ENCODE measurements around the gene RSRC1. TPM values are rescaled to one million over a fixed set of nuclear protein-coding genes. Genes with fewer than 3 reads are reported as not detected.
"Not testable (repeated sequence)": the region's sequence is repeated elsewhere in the genome, so short reads cannot be mapped to it uniquely, and the experiment has no call there.

Gene RSRC1
- total RNA-seq, 2 experiments from 2014 or later = 37.8 to 38.2 TPM

DNA sequence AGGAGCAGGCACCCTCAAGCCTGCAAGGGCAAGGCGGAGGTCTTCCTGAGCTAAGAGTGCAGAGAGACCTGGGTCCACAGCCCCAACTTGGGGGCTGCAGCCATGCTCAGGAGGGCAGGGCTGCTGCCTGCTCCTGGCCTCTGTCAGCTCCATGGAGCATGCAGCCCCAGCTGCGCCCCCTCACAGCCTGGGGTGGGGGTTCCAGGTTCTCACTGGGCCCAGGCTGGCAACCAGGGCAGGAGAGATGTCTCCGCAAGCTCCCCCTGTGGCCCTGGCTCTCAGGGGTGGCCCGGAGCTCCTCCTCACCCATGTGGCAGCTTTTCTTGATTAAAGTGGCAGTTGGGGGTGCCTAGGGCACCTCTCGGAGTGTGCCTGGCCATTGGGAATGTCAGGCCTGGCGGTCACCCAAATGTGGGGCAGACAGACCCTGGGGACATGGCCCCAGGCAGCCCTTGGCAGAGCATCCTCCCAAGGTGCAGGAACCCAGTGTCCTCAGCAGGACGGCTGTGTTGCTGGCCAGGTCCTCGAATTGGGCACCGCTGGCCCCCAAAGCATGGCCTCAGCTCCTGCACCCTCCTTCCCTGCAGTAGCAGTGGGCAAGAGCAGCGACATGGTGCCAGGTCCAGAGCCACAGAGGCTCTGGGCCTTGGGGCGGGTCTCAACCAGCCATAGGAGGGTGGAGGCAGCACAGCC lies 251.0 kb downstream of the RSRC1 start:
- POLR2A ChIA-PET = no interaction called here

DNA sequence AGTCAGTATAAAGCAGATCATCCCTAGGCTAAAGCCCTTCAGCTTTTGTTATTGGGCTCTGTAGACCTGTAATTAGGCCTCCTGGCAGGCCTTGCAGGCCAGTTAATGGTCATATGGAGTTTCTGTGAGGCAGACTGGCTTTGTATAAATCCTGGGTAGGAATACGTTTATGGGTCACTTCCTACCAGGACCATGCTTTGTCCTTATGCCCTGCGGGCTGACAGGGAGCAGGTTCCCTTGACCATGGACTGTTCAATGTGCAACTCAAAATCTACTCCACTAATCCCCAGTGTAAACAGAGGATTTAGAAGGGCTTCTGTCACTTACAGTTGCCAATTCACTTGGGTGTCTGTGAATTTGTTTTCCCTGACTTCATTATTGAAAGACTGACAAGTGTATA lies 258.4 kb downstream of the RSRC1 start:
- CTCF ChIA-PET = no interaction called here
- POLR2A ChIA-PET = no interaction called here

More for the DNA sequence above, 251.0 kb downstream of the RSRC1 start:
- CTCF ChIA-PET = no interaction called here

DNA sequence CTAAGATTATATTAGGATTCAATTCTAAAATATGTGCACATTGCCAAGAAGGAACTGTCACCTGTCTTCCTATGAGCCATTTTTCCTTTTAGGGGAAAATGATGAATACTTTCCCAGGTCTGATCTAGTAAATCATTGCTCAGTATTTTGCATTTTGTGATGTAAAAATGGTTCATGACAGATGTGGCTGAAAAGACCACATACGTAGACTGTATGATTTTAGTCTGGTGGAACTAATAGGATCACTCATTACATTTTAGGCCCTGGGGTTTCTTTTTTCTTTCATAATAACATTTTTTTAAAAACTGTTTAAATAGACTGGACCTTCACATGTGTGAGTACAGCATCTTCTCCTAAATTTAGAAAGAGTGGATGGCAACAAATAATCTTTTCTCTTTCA lies 259.4 kb downstream of the RSRC1 start:
- ChIA-PET POLR2A (no interaction called here), CTCF (no interaction called here)

DNA sequence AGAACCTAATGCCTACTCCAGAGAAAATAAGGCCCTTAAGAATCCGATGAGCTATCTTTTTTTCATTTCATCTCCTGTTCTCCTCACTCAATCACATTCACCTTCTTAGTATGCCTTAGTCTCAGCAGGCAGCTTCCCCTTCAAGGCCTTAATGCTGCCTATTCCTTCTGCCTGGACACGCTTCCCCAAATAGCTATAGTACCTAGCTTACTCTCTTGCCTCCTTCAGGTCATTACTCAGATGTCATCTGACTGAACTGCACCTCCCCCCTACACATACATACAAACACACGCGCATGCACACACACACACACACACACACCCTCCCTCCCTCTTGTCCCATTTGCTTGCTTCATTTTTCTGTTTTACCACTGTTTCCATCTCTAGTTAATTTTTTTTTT lies 269.6 kb downstream of the RSRC1 start:
- CTCF ChIA-PET = no interaction called here
- POLR2A ChIA-PET = no interaction called here

DNA sequence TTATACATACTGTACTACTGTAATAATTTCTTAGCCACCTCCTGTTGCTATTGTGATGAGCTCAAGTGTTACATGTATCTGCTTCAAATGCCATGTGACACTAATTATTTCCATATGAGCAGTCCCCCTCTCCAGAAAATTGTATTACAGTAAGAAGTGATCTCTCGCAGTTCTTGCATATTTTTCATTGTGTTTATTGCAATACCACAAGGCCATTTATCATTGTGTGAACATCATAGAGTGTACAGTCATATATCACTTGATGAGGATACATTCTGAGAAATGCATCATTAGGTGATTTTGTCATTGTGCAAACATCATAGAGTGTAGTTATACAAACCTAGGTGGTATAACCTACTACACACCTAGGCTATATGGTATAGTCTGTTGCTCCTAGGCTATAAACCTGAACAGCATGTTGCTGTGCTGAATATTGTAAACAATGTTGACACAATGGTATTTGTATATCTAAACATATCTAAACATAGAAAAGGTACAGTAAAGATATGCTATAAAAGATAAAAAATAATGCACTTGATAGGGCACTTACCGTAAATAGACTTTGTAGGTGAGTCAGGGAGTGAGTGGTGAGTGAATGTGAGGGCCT lies 271.5 kb downstream of the RSRC1 start:
- POLR2A ChIA-PET = no interaction called here

DNA sequence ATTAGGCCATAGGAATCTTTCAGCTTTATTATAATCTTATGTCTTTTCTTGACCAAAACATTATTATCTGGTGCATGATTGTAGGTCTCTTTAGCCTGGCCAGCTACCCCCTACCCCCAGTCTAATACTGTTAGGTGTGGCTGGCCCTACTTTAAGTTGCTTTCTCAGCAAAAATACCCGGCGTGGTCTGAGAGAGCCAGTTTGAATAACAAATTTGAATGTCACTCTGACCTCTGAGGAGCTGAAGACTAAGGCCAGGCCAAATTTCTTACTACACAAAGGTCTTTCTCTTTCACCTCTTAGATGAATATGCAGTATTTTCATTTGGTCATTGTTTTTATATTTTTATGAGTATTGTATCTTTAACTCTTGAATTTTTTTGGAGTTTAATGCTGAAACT lies 272.6 kb downstream of the RSRC1 start:
- CTCF ChIA-PET = no interaction called here

More for the DNA sequence above, 271.5 kb downstream of the RSRC1 start:
- CTCF ChIA-PET = no interaction called here

DNA sequence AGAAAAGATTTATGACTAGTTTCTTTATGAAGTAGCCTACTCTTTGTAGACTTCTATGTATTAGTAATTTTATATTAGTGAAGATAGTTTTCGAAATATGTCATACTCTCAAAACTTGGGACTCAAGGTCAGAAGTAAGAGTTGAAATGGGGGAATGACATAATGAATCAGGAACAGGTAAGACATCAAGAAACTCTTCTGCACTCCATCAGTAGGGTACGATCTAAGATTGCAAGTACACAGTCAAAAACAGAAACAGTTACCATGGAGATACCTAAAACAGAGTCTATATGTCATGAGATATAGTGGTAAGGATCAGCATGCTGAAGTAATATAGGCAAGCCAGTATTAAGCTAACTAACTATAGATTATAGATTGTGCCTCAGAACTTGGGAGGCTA lies 274.1 kb downstream of the RSRC1 start:
- POLR2A ChIA-PET = no interaction called here
- CTCF ChIA-PET = no interaction called here

More for the DNA sequence above, 272.6 kb downstream of the RSRC1 start:
- POLR2A ChIA-PET = no interaction called here

- ChIA-PET POLR2A (no interaction called here), CTCF (no interaction called here)
Observed at GRCh38 chr3:158395421-158395820, 285.5 kb downstream of the RSRC1 start.

DNA sequence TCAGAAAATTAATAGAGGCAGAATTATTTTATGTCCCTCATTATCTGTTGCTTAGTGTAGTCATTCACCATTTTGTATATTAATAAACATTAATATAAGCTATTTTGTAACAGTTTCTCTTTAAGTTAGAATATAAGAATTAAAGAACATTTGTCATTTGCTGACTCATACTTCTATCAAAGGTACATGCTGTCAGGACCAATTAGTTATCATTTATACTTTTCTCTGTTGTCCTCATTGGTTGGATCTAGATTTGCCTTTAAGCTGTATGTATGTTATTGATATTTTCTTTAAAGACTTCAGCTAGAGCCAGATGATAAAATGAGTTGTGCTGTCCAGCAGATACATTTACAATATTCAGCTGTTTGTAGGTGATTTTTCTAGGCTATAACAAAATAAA lies 292.7 kb downstream of the RSRC1 start:
- ChIA-PET CTCF (no interaction called here), POLR2A (no interaction called here)

- CTCF ChIA-PET = no interaction called here
Observed at GRCh38 chr3:158403013-158403412, 293.1 kb downstream of the RSRC1 start.

DNA sequence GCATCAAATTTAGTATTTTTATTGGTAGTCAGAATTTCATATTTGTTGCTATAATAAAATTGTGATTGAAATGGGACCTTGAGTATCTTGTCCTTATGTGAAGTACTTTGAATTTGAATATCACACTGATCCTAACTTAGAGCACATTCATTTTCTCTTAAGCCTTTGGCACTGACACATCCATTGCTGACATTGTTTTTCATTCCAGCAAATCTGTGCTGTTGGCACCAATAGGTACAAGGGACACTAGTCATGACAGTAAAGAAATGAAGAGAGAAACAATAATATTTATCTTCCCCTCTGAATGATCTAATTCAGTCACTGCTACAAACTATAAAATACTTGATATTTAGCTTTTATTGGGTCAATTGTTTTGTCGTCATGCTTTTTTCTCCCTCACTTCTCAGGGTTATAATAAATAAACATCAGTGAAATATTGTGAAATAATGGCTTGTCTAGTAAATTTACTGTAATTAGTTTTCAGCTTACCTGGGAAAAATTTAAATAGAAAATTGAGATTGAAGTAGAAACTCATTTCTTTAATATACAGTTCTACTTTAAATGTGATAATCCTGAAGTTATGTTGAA lies 294.3 kb downstream of the RSRC1 start:
- ChIA-PET POLR2A (no interaction called here), CTCF (no interaction called here)

More at GRCh38 chr3:158403013-158403412, 293.1 kb downstream of the RSRC1 start:
- POLR2A ChIA-PET = no interaction called here

GRCh38 chr3:158405507-158405906 lies 295.6 kb downstream of the RSRC1 start:
- ChIA-PET POLR2A (no interaction called here), CTCF (no interaction called here)

DNA sequence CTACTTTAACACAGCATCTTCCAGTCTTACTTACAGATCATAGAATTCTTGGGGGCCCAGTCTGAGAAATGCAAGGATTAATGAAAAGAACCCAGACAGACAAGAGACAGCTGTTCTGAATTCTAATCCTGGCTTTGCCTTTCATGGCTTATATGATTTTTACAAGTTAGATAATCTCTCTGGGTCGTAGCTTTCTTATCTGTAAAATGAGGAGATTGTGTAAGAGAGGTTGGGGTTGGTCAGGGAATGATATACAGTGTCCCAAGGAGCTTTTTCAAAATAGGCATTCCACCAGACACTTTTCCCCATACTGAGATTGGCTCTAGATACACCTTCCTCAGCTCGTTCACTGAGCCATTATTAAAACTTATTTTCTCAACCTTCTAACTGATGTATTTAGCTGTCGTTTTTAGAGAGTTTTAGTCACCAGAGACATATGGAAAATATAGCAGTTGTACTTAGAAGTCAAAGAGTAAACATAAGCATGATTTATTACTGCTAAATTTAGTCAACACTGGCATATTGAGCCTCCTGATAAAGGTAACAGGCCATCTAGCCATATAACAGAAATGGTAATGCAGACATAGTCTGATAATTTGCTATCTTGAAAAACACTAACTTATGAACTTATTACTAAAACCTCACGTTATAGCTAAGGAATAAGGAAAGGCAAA lies 298.1 kb downstream of the RSRC1 start:
- POLR2A ChIA-PET = no interaction called here
- CTCF ChIA-PET = no interaction called here

GRCh38 chr3:158408518-158408897 lies 298.6 kb downstream of the RSRC1 start:
- POLR2A ChIA-PET = not testable (repeated sequence)

GRCh38 chr3:158418035-158418434 lies 308.1 kb downstream of the RSRC1 start:
- CTCF ChIA-PET = no interaction called here
- POLR2A ChIA-PET = no interaction called here

More at GRCh38 chr3:158408518-158408897, 298.6 kb downstream of the RSRC1 start:
- CTCF ChIA-PET = not testable (repeated sequence)

DNA sequence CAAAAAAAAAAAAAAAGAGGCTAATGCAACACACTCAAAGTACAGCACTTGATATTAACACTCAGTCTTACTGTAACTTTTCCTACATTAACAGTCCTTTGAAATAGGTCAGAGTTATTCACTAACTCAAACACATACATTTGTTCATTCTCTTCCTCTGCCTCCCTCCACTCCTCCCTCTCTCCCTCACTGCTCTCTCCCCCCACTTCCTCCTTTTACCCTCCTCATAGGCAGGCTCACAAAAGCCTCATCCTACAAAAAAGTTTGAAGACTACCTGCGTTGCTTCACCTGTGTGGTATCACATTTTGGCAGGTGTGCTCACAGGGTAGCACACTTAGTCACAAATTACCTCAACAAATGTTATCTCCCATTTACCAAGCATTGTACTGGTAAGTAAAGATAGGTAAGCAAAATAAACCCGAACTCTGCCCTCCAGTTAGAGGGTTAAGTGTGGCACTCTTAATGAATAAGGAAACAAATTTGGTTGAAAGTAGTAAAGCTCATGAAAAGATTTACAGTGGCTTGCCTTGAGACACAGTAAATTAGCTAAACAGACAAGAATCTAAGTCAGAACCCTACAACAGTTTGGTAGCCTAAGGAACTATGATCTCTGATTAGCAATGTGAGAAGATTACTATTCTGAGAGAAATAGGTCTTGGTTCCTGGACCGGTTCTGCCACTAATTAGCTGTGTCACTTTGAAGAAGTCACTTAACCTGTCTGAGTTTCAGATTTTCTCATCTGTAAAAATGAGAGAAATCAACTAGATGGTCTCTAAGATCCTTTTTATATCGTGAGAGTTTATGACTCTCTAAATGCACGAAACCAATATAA lies 310.1 kb downstream of the RSRC1 start:
- POLR2A ChIA-PET = no interaction called here
- CTCF ChIA-PET = interaction anchor here (0.6 kb wide), 1 partner anchor 189 kb away, joined by 4 read pairs; no protein-coding TSS in a partner anchor

DNA sequence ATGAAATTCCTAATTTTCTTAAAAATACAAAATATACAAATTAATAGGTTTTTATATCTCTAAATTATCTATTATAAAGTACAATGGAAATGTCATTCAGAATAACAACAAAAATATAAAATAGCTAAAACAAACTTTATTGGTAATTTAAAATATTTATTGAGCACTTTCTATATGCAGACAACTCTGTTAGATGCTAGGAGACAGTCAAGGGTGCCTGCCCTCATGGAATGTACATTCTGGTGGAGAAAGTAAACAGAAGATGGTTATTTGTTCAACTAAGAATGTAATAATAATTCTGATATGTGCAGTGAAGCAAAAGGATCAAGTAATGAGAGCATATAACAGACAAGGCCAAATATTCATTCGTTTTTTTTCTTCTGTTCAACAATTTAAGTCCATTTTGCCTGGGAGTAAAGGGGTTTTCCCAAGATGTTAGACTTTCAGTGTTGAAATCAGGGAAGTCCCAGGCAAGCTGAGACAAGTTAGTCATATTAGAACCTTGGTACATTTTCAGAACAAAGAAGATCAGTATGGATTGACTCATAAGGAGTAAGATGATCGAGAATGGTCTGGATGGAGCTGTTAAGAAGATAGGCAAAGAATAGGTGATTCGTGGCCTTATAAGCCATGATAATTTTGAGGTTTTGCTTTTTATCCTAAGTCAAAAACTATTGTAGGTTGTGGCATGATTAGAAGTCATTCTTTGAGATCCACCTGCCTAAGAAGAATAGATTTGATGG lies 310.9 kb downstream of the RSRC1 start:
- POLR2A ChIA-PET = no interaction called here
- CTCF ChIA-PET = interaction anchor here (0.6 kb wide), 1 partner anchor 190 kb away, joined by 4 read pairs; no protein-coding TSS in a partner anchor

DNA sequence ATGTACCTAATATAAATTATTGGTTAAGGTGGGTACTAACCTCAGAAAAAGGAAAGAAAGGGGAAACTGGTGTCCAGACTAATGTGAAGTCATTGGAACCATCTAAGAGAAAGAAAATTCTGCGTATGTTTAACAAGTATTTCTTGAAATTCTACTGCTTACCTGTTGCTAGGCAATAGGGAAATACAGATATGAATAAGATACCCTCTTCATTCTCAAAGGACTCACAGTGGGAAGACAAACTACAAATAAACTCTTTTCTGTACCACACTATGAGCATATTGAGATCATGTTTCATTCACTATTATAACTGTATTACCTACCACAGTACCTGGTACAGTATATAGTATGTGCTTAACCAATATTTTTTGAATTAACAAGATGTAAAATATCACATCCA lies 320.6 kb downstream of the RSRC1 start:
- POLR2A ChIA-PET = no interaction called here
- CTCF ChIA-PET = no interaction called here

- ChIA-PET POLR2A (no interaction called here), CTCF (no interaction called here)
Observed at GRCh38 chr3:158430968-158431367, 321.1 kb downstream of the RSRC1 start.

- CTCF ChIA-PET = no interaction called here
Observed at GRCh38 chr3:158431829-158432228, 321.9 kb downstream of the RSRC1 start.

More at GRCh38 chr3:158431829-158432228, 321.9 kb downstream of the RSRC1 start:
- POLR2A ChIA-PET = no interaction called here
